Measurements from ENCODE around the gene CCDC177.
"Not testable (repeated sequence)": the region's sequence is repeated elsewhere in the genome, so short reads cannot be mapped to it uniquely, and the experiment has no call there.

DNA sequence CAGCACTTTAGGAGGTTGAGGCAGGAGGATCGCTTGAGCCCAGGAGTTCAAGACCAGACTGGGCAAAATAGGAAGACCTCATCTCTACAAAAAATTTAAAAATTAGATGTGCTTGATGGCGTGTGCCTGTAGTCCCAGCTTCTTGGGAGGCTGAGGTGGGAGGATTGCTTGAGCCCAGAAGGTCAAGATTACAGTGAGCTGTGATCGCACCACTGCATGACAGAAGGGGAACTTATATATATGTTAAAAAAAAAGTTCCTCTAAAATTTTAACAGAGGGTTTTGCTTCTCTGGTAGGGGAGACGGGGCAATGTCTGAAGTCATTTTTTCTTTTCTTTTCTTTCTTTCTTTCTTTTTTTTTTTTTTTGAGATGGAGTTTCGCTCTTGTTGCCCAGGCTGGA lies 24.8 kb upstream of the CCDC177 start:
- TF ChIP-seq, protein P1, sequence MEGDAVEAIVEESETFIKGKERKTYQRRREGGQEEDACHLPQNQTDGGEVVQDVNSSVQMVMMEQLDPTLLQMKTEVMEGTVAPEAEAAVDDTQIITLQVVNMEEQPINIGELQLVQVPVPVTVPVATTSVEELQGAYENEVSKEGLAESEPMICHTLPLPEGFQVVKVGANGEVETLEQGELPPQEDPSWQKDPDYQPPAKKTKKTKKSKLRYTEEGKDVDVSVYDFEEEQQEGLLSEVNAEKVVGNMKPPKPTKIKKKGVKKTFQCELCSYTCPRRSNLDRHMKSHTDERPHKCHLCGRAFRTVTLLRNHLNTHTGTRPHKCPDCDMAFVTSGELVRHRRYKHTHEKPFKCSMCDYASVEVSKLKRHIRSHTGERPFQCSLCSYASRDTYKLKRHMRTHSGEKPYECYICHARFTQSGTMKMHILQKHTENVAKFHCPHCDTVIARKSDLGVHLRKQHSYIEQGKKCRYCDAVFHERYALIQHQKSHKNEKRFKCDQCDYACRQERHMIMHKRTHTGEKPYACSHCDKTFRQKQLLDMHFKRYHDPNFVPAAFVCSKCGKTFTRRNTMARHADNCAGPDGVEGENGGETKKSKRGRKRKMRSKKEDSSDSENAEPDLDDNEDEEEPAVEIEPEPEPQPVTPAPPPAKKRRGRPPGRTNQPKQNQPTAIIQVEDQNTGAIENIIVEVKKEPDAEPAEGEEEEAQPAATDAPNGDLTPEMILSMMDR (IDR thresholded peaks at IDR 0.05), result not testable (repeated sequence)
- TF ChIP-seq POLR2A (IDR thresholded peaks at IDR 0.05), result not testable (repeated sequence)

Measured in thyroid gland (tissue), 4 donors.